Endothelial cell of umbilical vein (primary cell): Measurements from ENCODE around the gene MTCL1. TPM values are rescaled to one million over a fixed set of nuclear protein-coding genes. Genes with fewer than 3 reads are reported as not detected.

Experiments
- BruUV-seq: library from RNA; stranded (reverse); fragments of 400-500 nt; replicated peaks from 2 replicates; lab custom pipeline; 2021; lab: Mats Ljungman, UMichigan
- CTCF ChIA-PET: fragments of 300-600, 350-600 bp; sonication (Branson Sonifier 250); formaldehyde crosslinking; loops from one replicate; lab custom pipeline; 2021; ENCODE audit warnings: antibody characterized with exemption, inconsistent platforms; lab: Charles Lee
- POLR2A ChIA-PET: fragments of 300-600, 350-600 bp; sonication (Branson Sonifier 250); formaldehyde crosslinking; loops from one replicate; lab custom pipeline; 2021; ENCODE audit warnings: antibody characterized with exemption, inconsistent platforms; lab: Charles Lee
- DNase-seq: peaks from one replicate; pipeline ENCODE4 v3.0.0-alpha.2; 2011; ENCODE audit warnings: low read depth, low spot score
- FAIRE-seq: peaks from 2 replicates; lab custom pipeline; 2011; peaks lifted over from hg19 to GRCh38; lab: Jason Lieb, UNC
- H2AFZ ChIP-seq: 2 replicates; pipeline ENCODE4 v1.6.0; 2012; ENCODE audit warnings: low read depth, low read length, control low read depth, inconsistent platforms
- H3K27ac ChIP-seq: 2 replicates; pipeline ENCODE4 v1.5.1; 2011; ENCODE audit warnings: low read depth, mild to moderate bottlenecking, control low read depth, low read length, moderate library complexity; ENCODE audit not compliant: insufficient read depth
- H3K27me3 ChIP-seq, 2 experiments: 2 replicates each; pipeline versions ENCODE4 v1.6.0 to v1.6.1; 2011; ENCODE audit warnings: low read length in 2 of 2, mixed read lengths in 1 of 2; ENCODE audit not compliant: control insufficient read depth in 2 of 2, insufficient read depth in 2 of 2
- H3K36me3 ChIP-seq, 2 experiments: 2 replicates in 1 of 2; 3 replicates in 1 of 2; pipeline ENCODE4 v1.5.1; 2011; ENCODE audit warnings: low read length in 2 of 2, mild to moderate bottlenecking in 1 of 2, moderate library complexity in 1 of 2; ENCODE audit not compliant: control insufficient read depth in 2 of 2, insufficient read depth in 2 of 2; ENCODE audit errors: extremely low read depth in 1 of 2
- H3K4me1 ChIP-seq: 3 replicates; pipeline ENCODE4 v1.5.1; 2011; ENCODE audit warnings: mild to moderate bottlenecking, low read length; ENCODE audit not compliant: control insufficient read depth, insufficient read depth; ENCODE audit errors: extremely low read depth
- H3K4me2 ChIP-seq: 2 replicates; pipeline ENCODE4 v1.6.1; 2011; ENCODE audit warnings: low read length, control low read depth, mixed read lengths; ENCODE audit not compliant: insufficient read depth
- H3K4me3 ChIP-seq, 3 experiments: fragments of 200-600 bp in 1 of 3; sonication (generic), shearing (Covaris generic) in 1 of 3; replicated peaks in 1 of 3; 2 replicates each; pipeline ENCODE4 v1.5.1; 2011 to 2016; ENCODE audit warnings: control low read depth in 3 of 3, low read length in 3 of 3, mild to moderate bottlenecking in 2 of 3, inconsistent platforms in 1 of 3, low read depth in 1 of 3, moderate library complexity in 1 of 3; ENCODE audit not compliant: insufficient read depth in 1 of 3
- H3K79me2 ChIP-seq: 2 replicates; pipeline ENCODE4 v1.6.0; 2012; ENCODE audit warnings: low read length, inconsistent platforms; ENCODE audit not compliant: control insufficient read depth, insufficient read depth
- H3K9ac ChIP-seq: replicated peaks from 2 replicates; pipeline ENCODE3; 2011; ENCODE audit warnings: low read length, control low read depth; ENCODE audit not compliant: insufficient read depth; ENCODE audit errors: extremely low read depth
- H3K9me1 ChIP-seq: replicated peaks from 3 replicates; pipeline ENCODE4 v1.6.0; 2011; ENCODE audit warnings: mild to moderate bottlenecking, low read length; ENCODE audit not compliant: control insufficient read depth, insufficient read depth; ENCODE audit errors: extremely low read depth
- H3K9me3 ChIP-seq: replicated peaks from 2 replicates; pipeline ENCODE4 v1.5.1; 2012; ENCODE audit warnings: low read length, inconsistent platforms; ENCODE audit not compliant: control insufficient read depth, insufficient read depth
- H4K20me1 ChIP-seq: replicated peaks from 2 replicates; pipeline ENCODE3; 2011; ENCODE audit warnings: mild to moderate bottlenecking, low read length; ENCODE audit not compliant: control insufficient read depth, insufficient read depth; ENCODE audit errors: extremely low read depth
- CTCF ChIP-seq, 2 donors: IDR thresholded peaks; 1 replicate in 1 of 2; 2 replicates in 1 of 2; pipeline ENCODE4 v1.5.1; 2011; ENCODE audit warnings: low read length in 2 of 2, mild to moderate bottlenecking in 2 of 2, moderate library complexity in 2 of 2, control low read depth in 1 of 2, inconsistent platforms in 1 of 2, low read depth in 1 of 2; ENCODE audit not compliant: insufficient read depth in 1 of 2; ENCODE audit errors: extremely low read depth in 1 of 2
- EZH2 ChIP-seq: IDR thresholded peaks from 2 replicates; pipeline ENCODE4 v1.6.1; 2012; ENCODE audit warnings: borderline replicate concordance, low read depth, mild to moderate bottlenecking, moderate library complexity, low read length, inconsistent platforms; ENCODE audit not compliant: severe bottlenecking
- FOS ChIP-seq: IDR thresholded peaks from 2 replicates; pipeline ENCODE4 v1.6.1; 2011; ENCODE audit warnings: mild to moderate bottlenecking, low read length, moderate library complexity, borderline replicate concordance; ENCODE audit not compliant: insufficient read depth
- GATA2 ChIP-seq: IDR thresholded peaks from 2 replicates; pipeline ENCODE4 v1.7.0; 2011; ENCODE audit warnings: low read depth, mild to moderate bottlenecking, moderate library complexity, mixed read lengths, low read length; ENCODE audit not compliant: insufficient read length, insufficient read depth
- JUN ChIP-seq: IDR thresholded peaks from 2 replicates; pipeline ENCODE4 v1.6.1; 2011; ENCODE audit warnings: borderline replicate concordance, low read depth; ENCODE audit not compliant: insufficient read length, insufficient read depth
- MYC ChIP-seq: IDR thresholded peaks from one replicate; pipeline ENCODE4 v1.6.1; 2011; ENCODE audit warnings: mild to moderate bottlenecking, low read depth, low read length
- POLR2A ChIP-seq: IDR thresholded peaks from 2 replicates; pipeline ENCODE4 v1.6.1; 2012; ENCODE audit warnings: low read depth, mild to moderate bottlenecking, control low read depth, low read length
- POLR2AphosphoS5 ChIP-seq: IDR thresholded peaks from 2 replicates; pipeline ENCODE4 v1.6.1; 2012; ENCODE audit warnings: low read depth, mild to moderate bottlenecking, control low read depth, low read length, moderate library complexity; ENCODE audit not compliant: insufficient read depth
- dilution Hi-C: fragments of 300-500 bp; cut with MboI; formaldehyde crosslinking; loops from one replicate; pipeline ENCODE4 v1.15.0; 2019; ENCODE audit warnings: low sequenced_read_pairs; ENCODE audit not compliant: extremely low pct_ligation_motif_present
- intact Hi-C: fragments of 100-400 bp; cut with micrococcal nuclease; formaldehyde crosslinking; loops from one replicate; pipeline ENCODE4 v1.10.0; 2022
- polyA plus RNA-seq, 4 experiments: library from polyadenylated mRNA; depleted of rRNA in 3 of 4; stranded (reverse) in 3 of 4; unstranded in 1 of 4; fragments of >200 nt; gene quantifications; 2 replicates each; pipeline versions ENCODE4 v1.2.1 to v1.2.3, GENCODE V29; 2011 to 2012; ENCODE audit warnings: missing spikeins in 1 of 4
- total RNA-seq: library from RNA; stranded (reverse); gene quantifications from 2 replicates; pipeline ENCODE4 v1.2.3, GENCODE V29; 2021
- TF ChIP-seq, protein P1 (sequence below): IDR thresholded peaks from 2 replicates; pipeline ENCODE4 v1.6.1; 2011; ENCODE audit not compliant: insufficient read depth, insufficient read length

Gene MTCL1
- total and polyA plus RNA-seq, 2 donors (not counting 3 experiments of a cell fraction or from before 2014, with no cell fraction given): 11.9 to 75.7 TPM

GRCh38 chr18:8845506-8845905 lies 140.2 kb downstream of the MTCL1 start:
- TF ChIP-seq JUN (no peak), GATA2 (no peak), FOS (no peak), CTCF (IDR thresholded peaks at IDR 0.05; ENCODE audit: extremely low read depth in 1 of 2, insufficient read depth in 1 of 2, low read depth in 1 of 2, low read length in 2 of 2) (no peak), POLR2A (no peak), POLR2AphosphoS5 (no peak), EZH2 (no peak), MYC (no peak)
- TF ChIP-seq, protein P1, sequence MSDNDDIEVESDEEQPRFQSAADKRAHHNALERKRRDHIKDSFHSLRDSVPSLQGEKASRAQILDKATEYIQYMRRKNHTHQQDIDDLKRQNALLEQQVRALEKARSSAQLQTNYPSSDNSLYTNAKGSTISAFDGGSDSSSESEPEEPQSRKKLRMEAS: no peak
- Histone ChIP-seq H3K79me2 (no peaks in the 10 kb centered on the region), H3K36me3 (no peaks in the 10 kb centered on the region), H4K20me1 (no peaks in the 10 kb centered on the region), H3K4me3 (no peak overlapping the region), H3K27ac (no peak overlapping the region), H3K27me3 (peaks cover 13 to 21% of the 10 kb centered on the region in 2 experiments), H3K9me3 (no peaks in the 10 kb centered on the region), H3K4me1 (no peaks in the 10 kb centered on the region), H3K9ac (no peak overlapping the region), H3K9me1 (no peaks in the 10 kb centered on the region), H2AFZ (no peak overlapping the region), H3K4me2 (no peak overlapping the region)
- DNase-seq (no peak), FAIRE-seq (no peak)
- intact Hi-C loops: no loop called here
- no TSS peak for BruUV-seq
- ChIA-PET POLR2A (no interaction called here), CTCF (interaction anchor here (1.5 kb wide), 1 partner anchor 149 kb away, joined by 3 read pairs; no protein-coding TSS in a partner anchor)
- dilution Hi-C loops: no loop called here
